Activated T-cell treated with anti-CD3 and anti-CD28 coated beads, Interleukin-2, amount 50 U/mL, for 72 hours (primary cell): ENCODE data around the gene GRN. TPM values are rescaled to one million over a fixed set of nuclear protein-coding genes. Genes with fewer than 3 reads are reported as not detected.

Source experiments
- ATAC-seq, 2 donors: fragments of 150-1000 bp; cut with Tn5 transposase; replicated peaks in 1 of 2; 2 replicates each; pipeline ENCODE4 v1.10.0; 2021; ENCODE audit warnings: moderate library complexity in 2 of 2, mild to moderate bottlenecking in 1 of 2
- DNase-seq, 2 donors: peaks; one replicate each; pipeline ENCODE4 v3.0.0; 2021 to 2022; ENCODE audit warnings: mixed read lengths in 1 of 2
- H3K27ac Mint-ChIP-seq: one replicate; pipeline ENCODE4 v1.8.0; 2022; ENCODE audit warnings: mild to moderate bottlenecking, moderate library complexity, mixed read lengths
- H3K27me3 Mint-ChIP-seq: one replicate; pipeline ENCODE4 v1.8.0; 2022; ENCODE audit warnings: low read depth, mixed read lengths
- H3K36me3 Mint-ChIP-seq, 2 donors: one replicate each; pipeline ENCODE4 v1.8.0; 2022; ENCODE audit warnings: mixed read lengths in 2 of 2, mild to moderate bottlenecking in 1 of 2; ENCODE audit not compliant: insufficient read depth in 2 of 2
- H3K4me1 Mint-ChIP-seq: one replicate; pipeline ENCODE4 v1.8.0; 2022; ENCODE audit warnings: low read depth, mixed read lengths
- H3K4me3 Mint-ChIP-seq, 2 donors: one replicate each; pipeline ENCODE4 v1.8.0; 2022; ENCODE audit warnings: mild to moderate bottlenecking in 2 of 2, mixed read lengths in 2 of 2, moderate library complexity in 2 of 2
- H3K9me3 Mint-ChIP-seq, 2 donors: one replicate each; pipeline ENCODE4 v1.8.0; 2022; ENCODE audit warnings: mixed read lengths in 2 of 2
- total RNA-seq, 2 donors: library from RNA; stranded (reverse); gene quantifications; one replicate each; pipeline ENCODE4 v1.2.3, GENCODE V29; 2022

Gene GRN
- total RNA-seq, 2 donors from 2014 or later, result 57.8 to 58.7 TPM

DNA sequence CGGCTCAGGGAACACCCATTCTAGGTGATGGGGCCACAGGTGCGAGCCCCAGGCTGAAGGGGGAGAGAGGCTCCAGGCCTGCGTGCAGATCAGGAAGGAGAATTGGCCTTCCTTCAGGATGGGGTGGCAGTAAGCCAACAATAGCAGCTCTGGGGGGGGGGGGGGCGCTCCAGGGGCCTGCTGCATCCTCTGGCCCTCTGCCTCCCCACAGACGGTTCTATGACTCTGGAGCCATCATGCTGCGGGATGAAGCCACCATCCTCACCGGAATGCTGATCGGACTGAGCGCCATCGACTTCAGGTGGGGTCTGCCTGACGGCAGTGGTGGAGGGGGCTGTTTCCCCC lies 30.6 kb upstream of the GRN start:
- no peak overlapping the region for H3K27ac Mint-ChIP-seq
- peaks cover 36% of the 10 kb centered on the region for H3K27me3 Mint-ChIP-seq
- peaks cover under 1 to 2% of the 10 kb centered on the region in 2 donors for H3K36me3 Mint-ChIP-seq
- ATAC-seq (no peak), DNase-seq (no peak)
- peaks cover 22% of the 10 kb centered on the region for H3K4me1 Mint-ChIP-seq
- H3K9me3 Mint-ChIP-seq, result no peaks in the 10 kb centered on the region
- H3K4me3 Mint-ChIP-seq, result peak overlapping the region; percentile 60 to 77

DNA sequence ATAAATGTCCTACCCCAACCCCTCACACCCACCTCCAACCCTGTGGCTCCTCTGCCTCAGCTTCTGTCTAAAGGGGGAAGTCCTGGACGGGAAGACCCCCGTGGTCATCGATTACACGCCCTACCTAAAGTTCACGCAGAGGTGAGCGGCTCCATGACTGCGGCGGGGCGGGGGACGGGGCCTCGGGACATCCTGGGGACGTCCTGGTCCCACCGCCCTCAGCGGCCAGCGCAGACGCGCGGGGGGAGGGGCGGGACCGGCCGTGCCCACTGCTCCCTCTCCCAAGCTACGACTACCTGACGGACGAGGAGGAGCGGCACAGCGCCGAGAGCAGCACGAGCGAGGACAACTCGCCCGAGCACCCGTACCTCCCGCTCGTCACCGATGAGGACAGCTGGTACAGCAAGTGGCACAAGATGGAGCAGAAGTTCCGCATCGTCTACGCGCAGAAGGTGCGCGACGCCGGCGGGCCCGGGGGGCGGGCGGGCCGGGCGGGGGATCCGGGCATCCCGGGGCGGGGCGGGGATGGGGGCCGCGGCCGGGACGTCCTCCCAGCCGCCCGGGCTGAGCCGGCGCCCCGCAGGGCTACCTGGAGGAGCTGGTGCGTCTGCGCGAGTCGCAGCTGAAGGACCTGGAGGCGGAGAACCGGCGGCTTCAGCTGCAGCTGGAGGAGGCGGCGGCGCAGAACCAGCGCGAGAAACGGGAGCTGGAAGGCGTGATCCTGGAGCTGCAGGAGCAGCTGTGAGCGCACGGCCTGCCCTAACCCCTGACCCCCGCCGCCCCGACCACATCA lies 30.0 kb upstream of the GRN start:
- ATAC-seq (peak; percentile 74), DNase-seq (peak; percentile 52 to 66)
- peaks cover 36% of the 10 kb centered on the region for H3K27me3 Mint-ChIP-seq
- H3K4me1 Mint-ChIP-seq, result peaks cover 18% of the 10 kb centered on the region
- H3K4me3 Mint-ChIP-seq, result peak overlapping the region; percentile 65 to 88
- peaks cover 2 to 4% of the 10 kb centered on the region in 2 donors for H3K36me3 Mint-ChIP-seq
- H3K27ac Mint-ChIP-seq, result no peak overlapping the region
- no peaks in the 10 kb centered on the region for H3K9me3 Mint-ChIP-seq

DNA sequence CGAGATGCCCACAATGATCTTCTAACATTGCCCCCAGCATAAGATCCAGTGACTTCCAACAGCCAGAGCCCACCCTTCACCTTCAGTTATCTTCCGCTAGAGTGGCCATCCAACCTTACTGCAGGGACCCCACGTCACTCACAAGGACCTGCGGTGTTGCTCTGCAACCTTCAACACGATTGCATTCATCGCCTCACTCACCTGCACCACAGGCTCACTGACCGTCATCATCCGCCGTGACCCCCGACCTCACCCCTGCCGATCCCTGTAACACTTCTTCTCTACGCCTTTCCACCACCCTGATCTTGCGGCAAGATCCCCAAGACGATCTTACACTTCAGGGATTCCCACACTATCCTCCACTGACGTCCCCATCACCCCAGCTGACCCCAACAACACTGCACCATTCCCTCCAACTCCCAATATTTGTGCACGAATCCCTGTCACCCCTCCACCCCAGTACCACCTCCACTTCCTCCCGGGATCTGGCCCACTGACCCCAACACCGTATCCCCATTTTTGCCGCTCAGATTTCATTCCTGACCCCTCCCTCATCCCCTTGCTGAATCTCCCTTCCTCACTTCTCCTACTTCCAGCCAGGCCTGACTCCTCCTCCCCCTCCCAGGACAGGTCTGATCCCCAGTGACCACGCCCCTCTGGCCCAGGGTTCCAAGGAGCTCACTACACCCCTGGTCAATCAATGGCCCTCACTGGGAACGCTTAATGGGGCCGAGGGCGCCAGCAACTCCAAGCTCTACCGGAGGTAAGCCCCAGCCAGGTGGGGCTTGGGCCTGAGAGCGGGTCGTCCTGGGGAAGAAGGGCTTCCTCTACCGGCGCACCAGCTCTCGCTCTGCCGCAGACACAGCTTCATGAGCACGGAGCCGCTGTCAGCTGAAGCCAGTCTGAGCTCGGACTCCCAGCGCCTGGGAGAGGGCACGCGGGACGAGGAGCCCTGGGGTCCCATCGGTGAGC lies 29.1 kb upstream of the GRN start:
- Mint-ChIP-seq H3K27me3 (peaks cover 36% of the 10 kb centered on the region), H3K27ac (no peak overlapping the region), H3K9me3 (no peaks in the 10 kb centered on the region), H3K36me3 (peaks cover 2 to 4% of the 10 kb centered on the region in 2 donors), H3K4me3 (peak overlapping the region; percentile 65 to 88), H3K4me1 (peaks cover 16% of the 10 kb centered on the region)
- DNase-seq, result no peak
- ATAC-seq, result no peak

DNA sequence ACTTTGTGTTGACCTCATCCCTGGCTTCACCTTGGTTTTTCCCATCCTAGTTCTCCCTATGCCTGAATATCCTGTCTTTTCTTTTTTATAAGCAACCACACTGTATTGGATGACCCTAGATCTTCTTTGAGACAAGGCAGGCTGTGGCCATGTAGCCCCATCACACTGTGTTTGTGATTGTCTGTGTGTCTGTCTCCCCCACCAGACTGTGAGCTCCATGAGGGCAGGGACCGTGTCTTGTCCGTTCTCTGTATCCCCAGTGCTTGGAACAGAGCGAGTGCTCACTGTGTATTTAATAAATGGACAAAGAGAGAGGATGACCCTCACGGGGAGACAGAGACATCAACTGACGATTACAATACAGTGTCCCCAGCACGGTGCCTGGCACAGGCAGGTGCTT lies 27.6 kb upstream of the GRN start:
- peaks cover 2 to 4% of the 10 kb centered on the region in 2 donors for H3K36me3 Mint-ChIP-seq
- peaks cover 16% of the 10 kb centered on the region for H3K4me1 Mint-ChIP-seq
- H3K27ac Mint-ChIP-seq, result no peak overlapping the region
- no peak overlapping the region for H3K4me3 Mint-ChIP-seq
- no peak for DNase-seq
- no peaks in the 10 kb centered on the region for H3K9me3 Mint-ChIP-seq
- no peak for ATAC-seq
- H3K27me3 Mint-ChIP-seq, result peaks cover 36% of the 10 kb centered on the region

DNA sequence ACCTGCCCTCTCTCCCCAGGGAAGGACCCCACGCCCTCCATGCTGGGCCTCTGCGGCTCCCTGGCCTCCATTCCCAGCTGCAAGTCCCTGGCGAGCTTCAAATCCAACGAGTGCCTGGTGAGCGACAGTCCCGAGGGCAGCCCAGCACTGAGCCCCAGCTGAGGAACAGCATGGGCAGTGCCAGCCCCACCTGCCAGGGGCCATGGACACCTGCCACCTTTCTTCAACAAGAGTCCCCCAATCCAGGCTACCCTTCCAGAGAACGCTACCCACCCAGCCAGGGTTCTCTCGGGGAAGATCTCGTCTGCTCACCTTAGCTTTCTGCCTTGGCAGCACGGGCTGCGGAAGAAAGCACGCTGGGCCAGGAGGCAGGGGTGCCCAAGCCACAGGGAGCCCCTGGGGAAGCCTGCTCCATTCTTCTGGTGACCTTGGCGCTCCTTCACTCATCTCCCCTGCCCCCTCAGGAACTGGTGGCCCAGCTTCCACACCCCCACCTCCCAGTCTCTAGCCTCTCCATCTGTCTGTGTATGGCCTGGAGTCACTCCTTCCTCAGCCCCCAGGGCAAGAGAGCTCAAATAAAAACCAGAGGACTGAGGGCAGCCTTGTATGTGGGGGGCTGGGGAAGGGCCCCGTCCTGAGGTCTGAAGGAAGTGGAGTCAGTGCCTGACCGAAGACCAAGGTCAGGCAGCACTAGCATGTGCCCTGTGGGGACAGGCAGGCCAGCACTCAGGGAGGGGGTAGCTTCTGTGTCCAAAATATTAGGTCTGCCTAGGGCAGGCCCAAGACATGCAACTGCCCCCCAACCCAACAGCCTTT lies 26.8 kb upstream of the GRN start:
- no peak for ATAC-seq
- H3K27ac Mint-ChIP-seq, result no peak overlapping the region

DNA sequence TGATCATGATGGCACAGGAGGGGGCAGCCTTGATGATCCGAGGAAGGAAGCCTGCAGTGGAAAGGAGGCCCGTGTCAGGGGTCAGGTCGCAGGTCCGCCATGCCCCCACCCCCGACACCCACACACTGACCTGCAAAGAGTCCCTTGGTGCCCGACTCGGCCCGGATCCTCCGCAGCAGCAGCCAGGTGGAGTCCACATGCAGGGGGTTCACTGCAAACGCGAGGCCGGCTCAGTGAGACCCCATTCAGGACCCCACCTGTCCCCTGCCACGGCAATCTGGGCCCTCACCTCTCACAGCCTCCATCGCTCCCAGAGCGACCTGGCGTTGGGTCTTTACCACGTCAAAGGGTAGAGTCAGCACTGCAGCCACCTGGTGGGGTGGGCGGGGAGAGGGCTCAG lies 25.0 kb upstream of the GRN start:
- Mint-ChIP-seq H3K27me3 (peaks cover 26% of the 10 kb centered on the region), H3K4me3 (no peak overlapping the region), H3K4me1 (peaks cover 27% of the 10 kb centered on the region), H3K36me3 (peaks cover 2 to 4% of the 10 kb centered on the region in 2 donors), H3K27ac (no peak overlapping the region), H3K9me3 (no peaks in the 10 kb centered on the region)
- ATAC-seq (no peak), DNase-seq (no peak)

More for the DNA sequence above, 26.8 kb upstream of the GRN start:
- H3K9me3 Mint-ChIP-seq, result no peaks in the 10 kb centered on the region
- no peak for DNase-seq
- peaks cover 2 to 4% of the 10 kb centered on the region in 2 donors for H3K36me3 Mint-ChIP-seq
- H3K27me3 Mint-ChIP-seq, result peaks cover 36% of the 10 kb centered on the region
- H3K4me1 Mint-ChIP-seq, result peaks cover 16% of the 10 kb centered on the region
- no peak overlapping the region for H3K4me3 Mint-ChIP-seq

DNA sequence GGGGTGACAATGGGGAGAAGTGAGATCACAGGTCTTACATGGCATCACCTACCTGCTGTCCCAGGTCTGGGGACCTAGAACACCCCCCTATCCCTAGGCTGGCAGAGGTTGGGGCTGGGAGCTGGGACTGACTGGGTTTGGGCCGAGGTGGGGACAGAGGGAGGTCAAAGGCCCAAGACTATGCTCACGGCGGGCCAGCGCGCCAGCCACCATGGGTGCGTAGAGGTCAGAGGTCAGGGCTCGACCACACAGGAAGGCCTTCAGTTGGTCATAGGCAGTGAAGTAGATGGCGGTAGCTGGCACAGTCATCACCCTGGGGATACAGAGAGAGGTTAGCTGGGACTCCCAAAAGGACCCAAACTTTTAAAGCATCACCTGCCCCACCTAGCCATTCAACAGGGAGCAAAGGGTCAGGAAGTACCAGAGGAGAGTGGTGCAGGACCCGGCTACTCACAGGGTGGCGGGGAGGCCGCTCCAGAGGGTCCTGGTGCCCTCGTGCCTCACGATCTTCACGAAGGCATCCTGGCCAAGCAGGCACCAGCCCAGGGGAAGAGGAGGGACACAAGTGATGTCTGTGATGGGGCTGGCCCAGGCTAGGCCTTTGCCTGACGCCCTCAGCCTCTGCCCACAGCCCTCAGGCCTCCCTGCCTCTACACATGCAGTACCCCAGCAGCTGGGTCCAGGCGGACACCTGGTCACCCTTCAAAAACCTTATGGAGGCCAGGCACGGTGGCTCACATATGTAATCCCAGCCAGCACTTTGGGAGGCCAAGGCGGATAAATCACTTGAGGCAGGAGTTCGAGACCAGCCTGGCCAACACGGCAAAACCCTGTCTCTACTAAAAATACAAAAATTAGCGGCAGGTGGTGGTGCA lies 23.6 kb upstream of the GRN start:
- DNase-seq (no peak), ATAC-seq (no peak)
- no peaks in the 10 kb centered on the region for H3K9me3 Mint-ChIP-seq
- no peak overlapping the region for H3K27ac Mint-ChIP-seq
- H3K36me3 Mint-ChIP-seq, result peaks cover 2 to 4% of the 10 kb centered on the region in 2 donors
- peaks cover 13% of the 10 kb centered on the region for H3K27me3 Mint-ChIP-seq
- no peak overlapping the region for H3K4me3 Mint-ChIP-seq
- peaks cover 20% of the 10 kb centered on the region for H3K4me1 Mint-ChIP-seq

DNA sequence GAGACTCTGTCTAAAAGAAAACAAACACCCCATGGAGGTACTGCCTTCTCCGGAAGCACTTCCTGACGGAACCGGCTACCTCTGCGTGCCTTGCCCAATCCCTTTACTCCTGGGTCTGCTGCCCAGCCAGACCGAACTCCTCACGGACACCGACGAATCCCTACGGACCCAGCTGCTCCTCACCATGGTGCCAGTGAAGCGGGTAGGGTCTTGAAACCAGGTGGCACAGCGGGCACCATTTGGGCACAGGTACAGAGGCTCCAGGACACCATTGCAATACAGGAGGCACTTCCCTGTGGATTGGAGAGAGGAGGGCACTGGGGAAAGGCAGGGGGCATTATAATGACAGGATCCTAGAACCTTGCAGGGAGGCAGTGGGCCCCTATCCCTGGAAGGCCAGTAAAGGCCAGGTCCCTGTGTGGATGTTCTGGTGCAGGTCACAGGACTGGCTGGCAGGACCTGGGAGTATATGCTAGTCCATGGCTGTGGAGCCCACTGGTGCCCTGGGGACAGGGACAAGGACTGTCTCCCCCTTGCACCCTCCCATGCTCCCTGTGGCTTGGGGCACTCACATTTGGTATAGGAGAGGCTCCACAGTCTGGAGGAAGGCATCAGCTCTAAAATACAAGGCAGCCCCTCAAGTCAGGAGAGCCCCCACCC lies 22.7 kb upstream of the GRN start:
- peak overlapping the region in 1 of 2 donors; percentile 37 for H3K4me3 Mint-ChIP-seq
- peaks cover 20% of the 10 kb centered on the region for H3K4me1 Mint-ChIP-seq
- peaks cover 4% of the 10 kb centered on the region for H3K27me3 Mint-ChIP-seq
- DNase-seq (no peak), ATAC-seq (no peak)
- no peaks in the 10 kb centered on the region for H3K9me3 Mint-ChIP-seq
- peaks cover 2 to 4% of the 10 kb centered on the region in 2 donors for H3K36me3 Mint-ChIP-seq
- H3K27ac Mint-ChIP-seq, result no peak overlapping the region

DNA sequence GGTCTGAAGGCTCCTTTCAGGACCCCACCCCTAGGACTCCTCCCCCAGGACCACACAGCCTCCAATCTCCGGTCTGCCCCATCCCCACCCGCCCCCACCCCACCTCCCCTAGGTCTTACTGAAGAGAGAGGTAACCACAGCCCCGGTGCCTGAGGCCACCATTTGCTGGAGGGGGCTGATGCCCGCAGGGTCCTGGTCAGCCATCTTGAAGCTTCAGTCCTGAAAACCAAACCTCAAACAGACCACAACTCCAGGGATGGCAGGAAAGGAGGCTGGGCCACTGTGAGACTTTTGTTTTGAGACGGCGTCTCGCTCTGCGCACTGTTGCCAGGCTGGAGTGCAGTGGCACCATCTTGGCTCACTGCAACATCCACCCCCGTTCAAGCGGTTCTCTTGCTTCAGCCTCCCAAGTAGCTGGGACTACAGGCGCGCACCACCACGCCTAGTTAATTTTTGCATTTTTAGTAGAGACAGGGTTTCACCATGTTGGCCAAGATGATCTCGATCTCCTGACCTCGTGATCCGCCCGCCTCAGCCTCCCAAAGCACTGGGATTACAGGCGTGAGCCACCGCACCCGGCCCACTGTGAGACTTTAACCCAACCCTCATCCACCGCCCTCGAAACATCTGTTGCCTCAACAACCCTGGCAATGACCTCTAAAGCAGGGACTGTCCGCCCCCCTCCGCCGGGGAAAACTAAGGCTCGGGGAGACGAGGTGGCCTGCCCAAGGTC lies 21.6 kb upstream of the GRN start:
- no peak overlapping the region for H3K27ac Mint-ChIP-seq
- H3K9me3 Mint-ChIP-seq, result no peaks in the 10 kb centered on the region
- H3K36me3 Mint-ChIP-seq, result peaks cover 2 to 4% of the 10 kb centered on the region in 2 donors
- DNase-seq (no peak), ATAC-seq (no peak)
- H3K27me3 Mint-ChIP-seq, result no peaks in the 10 kb centered on the region
- H3K4me3 Mint-ChIP-seq, result peak overlapping the region; percentile 91 to 96
- peaks cover 20% of the 10 kb centered on the region for H3K4me1 Mint-ChIP-seq

DNA sequence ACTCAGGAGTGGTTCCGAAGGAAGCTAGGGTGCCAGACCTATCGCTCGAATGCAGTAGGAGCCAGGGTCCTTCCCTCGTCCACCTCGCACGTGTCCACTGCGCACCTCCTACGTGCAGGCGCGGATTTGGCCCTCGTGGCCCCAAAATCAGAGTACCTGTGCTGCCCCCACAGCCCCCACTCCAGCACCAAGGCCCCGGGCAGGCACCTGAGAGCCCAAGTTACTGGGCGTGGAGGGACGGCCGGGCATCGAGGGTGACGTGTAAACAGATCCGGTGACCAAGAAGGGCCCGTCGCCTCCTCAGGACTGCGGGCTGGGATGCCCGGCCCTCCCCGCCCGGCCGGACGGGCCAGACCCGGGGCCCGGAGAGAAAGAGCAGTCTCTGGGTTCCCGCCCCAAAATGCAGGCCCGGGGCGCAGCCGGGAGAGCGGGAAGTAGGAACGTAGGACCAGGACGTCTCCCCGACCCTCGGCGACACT lies 21.0 kb upstream of the GRN start:
- H3K4me1 Mint-ChIP-seq, result peaks cover 20% of the 10 kb centered on the region
- H3K36me3 Mint-ChIP-seq, result peaks cover 2 to 4% of the 10 kb centered on the region in 2 donors
- no peaks in the 10 kb centered on the region for H3K9me3 Mint-ChIP-seq
- DNase-seq (no peak), ATAC-seq (peak in 1 of 2 donors; percentile 2)
- H3K27ac Mint-ChIP-seq, result no peak overlapping the region
- H3K27me3 Mint-ChIP-seq, result no peaks in the 10 kb centered on the region
- peak overlapping the region; percentile 91 to 96 for H3K4me3 Mint-ChIP-seq
